Measurements from ENCODE around the gene CACUL1. TPM values are rescaled to one million over a fixed set of nuclear protein-coding genes. Genes with fewer than 3 reads are reported as not detected.

Gene CACUL1
- total and polyA plus RNA-seq, 2 of the 13 experiments (the other 11 are each of a cell fraction or from before 2014, with no cell fraction given) = 14.2 to 31.0 TPM

DNA sequence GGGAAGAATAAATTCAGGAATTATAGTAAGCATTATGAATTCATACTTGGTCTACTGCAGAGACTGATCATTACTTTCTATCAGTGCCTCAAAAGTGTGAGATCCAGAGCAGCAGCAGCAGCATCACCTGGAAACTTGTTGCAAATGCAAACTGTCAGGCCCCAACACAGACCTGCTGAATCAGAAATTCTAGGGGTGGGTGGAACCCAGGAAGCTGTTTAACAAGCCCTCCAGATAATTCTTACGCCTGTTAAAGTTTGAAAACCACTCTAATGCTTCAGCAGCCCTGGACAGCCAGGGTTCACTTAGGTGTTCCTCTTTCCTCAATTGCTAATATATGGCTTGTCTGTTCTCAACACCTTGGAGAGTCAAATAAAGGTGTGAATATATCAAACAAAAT lies 19.5 kb downstream of the CACUL1 start:
- H3K27me3 ChIP-seq (ENCODE audit: control insufficient read depth in 1 of 2, insufficient read depth in 2 of 2, low read length in 2 of 2) = no peaks in the 10 kb centered on the region
- no peaks in the 10 kb centered on the region for H3K9me3 ChIP-seq (ENCODE audit: low read length)
- ChIA-PET CTCF (ENCODE audit: low intra/inter-chr PET ratio, low total read pairs) (no interaction called here), POLR2A (no interaction called here)
- DNase-seq (ENCODE audit: low spot score) = no peak
- H3K4me2 ChIP-seq (ENCODE audit: low read depth, low read length) = no peak overlapping the region
- H3K9ac ChIP-seq (ENCODE audit: insufficient read depth, low read depth, low read length) = no peak overlapping the region
- intact Hi-C loops (cut with micrococcal nuclease; ENCODE audit: unreplicated experiment) (no loop called here), in situ Hi-C loops (cut with HindIII; ENCODE audit: extremely low pct_ligation_motif_present, low pct_unique_long_range_greater_than_20kb) (no loop called here)
- no peaks in the 10 kb centered on the region for H3K36me3 ChIP-seq (replicated peaks in 1 of 2; ENCODE audit: control insufficient read depth in 1 of 2, insufficient read depth in 2 of 2, low read length in 2 of 2)
- H2AFZ ChIP-seq (ENCODE audit: low read length) = no peak overlapping the region
- peaks cover 21% of the 10 kb centered on the region for H4K20me1 ChIP-seq (ENCODE audit: insufficient read depth, low read length)
- peaks cover 39% of the 10 kb centered on the region for H3K4me1 ChIP-seq (ENCODE audit: insufficient read depth, low read length)
- no peak for ATAC-seq
- no peak for FAIRE-seq
- BruUV-seq (replicated peaks) = no TSS peak
- TF ChIP-seq NFE2 (CRISPR knock-in tag; IDR thresholded peaks at IDR 0.05) (no peak), ELF3 (CRISPR knock-in tag; IDR thresholded peaks at IDR 0.05) (no peak), GATAD1 (CRISPR knock-in tag; IDR thresholded peaks at IDR 0.05) (no peak), PRMT3 (CRISPR knock-in tag; IDR thresholded peaks at IDR 0.05; ENCODE audit: borderline replicate concordance, low read depth) (no peak), JUNB (CRISPR knock-in tag; IDR thresholded peaks at IDR 0.05; ENCODE audit: borderline replicate concordance) (no peak), ZBTB38 (CRISPR knock-in tag; IDR thresholded peaks at IDR 0.05) (no peak), GABPA (IDR thresholded peaks at IDR 0.05; ENCODE audit: low read depth, low read length) (no peak), GABPA (CRISPR knock-in tag; IDR thresholded peaks at IDR 0.05; ENCODE audit: low read depth) (no peak)
- TF ChIP-seq, protein P1, sequence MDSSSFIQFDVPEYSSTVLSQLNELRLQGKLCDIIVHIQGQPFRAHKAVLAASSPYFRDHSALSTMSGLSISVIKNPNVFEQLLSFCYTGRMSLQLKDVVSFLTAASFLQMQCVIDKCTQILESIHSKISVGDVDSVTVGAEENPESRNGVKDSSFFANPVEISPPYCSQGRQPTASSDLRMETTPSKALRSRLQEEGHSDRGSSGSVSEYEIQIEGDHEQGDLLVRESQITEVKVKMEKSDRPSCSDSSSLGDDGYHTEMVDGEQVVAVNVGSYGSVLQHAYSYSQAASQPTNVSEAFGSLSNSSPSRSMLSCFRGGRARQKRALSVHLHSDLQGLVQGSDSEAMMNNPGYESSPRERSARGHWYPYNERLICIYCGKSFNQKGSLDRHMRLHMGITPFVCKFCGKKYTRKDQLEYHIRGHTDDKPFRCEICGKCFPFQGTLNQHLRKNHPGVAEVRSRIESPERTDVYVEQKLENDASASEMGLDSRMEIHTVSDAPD (CRISPR knock-in tag; IDR thresholded peaks at IDR 0.05) = no peak
- TF ChIP-seq, protein P2, sequence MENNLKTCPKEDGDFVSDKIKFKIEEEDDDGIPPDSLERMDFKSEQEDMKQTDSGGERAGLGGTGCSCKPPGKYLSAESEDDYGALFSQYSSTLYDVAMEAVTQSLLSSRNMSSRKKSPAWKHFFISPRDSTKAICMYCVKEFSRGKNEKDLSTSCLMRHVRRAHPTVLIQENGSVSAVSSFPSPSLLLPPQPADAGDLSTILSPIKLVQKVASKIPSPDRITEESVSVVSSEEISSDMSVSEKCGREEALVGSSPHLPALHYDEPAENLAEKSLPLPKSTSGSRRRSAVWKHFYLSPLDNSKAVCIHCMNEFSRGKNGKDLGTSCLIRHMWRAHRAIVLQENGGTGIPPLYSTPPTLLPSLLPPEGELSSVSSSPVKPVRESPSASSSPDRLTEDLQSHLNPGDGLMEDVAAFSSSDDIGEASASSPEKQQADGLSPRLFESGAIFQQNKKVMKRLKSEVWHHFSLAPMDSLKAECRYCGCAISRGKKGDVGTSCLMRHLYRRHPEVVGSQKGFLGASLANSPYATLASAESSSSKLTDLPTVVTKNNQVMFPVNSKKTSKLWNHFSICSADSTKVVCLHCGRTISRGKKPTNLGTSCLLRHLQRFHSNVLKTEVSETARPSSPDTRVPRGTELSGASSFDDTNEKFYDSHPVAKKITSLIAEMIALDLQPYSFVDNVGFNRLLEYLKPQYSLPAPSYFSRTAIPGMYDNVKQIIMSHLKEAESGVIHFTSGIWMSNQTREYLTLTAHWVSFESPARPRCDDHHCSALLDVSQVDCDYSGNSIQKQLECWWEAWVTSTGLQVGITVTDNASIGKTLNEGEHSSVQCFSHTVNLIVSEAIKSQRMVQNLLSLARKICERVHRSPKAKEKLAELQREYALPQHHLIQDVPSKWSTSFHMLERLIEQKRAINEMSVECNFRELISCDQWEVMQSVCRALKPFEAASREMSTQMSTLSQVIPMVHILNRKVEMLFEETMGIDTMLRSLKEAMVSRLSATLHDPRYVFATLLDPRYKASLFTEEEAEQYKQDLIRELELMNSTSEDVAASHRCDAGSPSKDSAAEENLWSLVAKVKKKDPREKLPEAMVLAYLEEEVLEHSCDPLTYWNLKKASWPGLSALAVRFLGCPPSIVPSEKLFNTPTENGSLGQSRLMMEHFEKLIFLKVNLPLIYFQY (CRISPR knock-in tag; IDR thresholded peaks at IDR 0.05; ENCODE audit: borderline replicate concordance) = no peak
- H3K4me3 ChIP-seq (replicated peaks in 1 of 3; ENCODE audit: insufficient read depth in 1 of 3, low read depth in 2 of 3, low read length in 3 of 3) = no peak overlapping the region
- WGBS (ENCODE audit: low lambda C conversion rate) = 100% methylated on average over 1 of the region's 1 CpG
- peaks cover 86% of the 10 kb centered on the region for H3K79me2 ChIP-seq (ENCODE audit: insufficient read depth, low read length)
- H3K27ac ChIP-seq (ENCODE audit: extremely low read length, insufficient read depth, low read length) = no peak overlapping the region

All from HepG2 (cell line).